ENCODE data around the gene MAPK13.

The MAPK13 gene

DNA sequence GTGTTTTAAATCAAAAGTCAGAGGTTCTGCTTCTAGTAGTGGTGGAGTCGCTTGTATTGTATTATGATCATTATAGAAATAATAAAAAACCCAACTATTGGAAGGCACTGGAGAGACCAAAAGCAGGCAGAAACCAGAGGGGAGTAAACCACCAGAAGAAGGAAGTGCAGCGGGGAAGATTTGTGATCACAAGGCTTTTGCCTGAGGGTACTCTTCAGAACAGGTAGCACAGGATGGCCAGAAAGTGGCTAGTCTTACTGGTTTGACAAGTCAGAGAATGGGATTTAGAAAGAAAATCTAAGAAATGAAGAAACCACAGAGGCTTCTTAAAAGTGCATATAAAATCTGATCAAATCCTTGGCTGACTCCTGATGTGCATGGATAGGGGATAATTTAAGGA, 24.0 kb downstream of the MAPK13 start:
- DNase-seq (ENCODE audit: low spot score) = peak; percentile 3

DNA sequence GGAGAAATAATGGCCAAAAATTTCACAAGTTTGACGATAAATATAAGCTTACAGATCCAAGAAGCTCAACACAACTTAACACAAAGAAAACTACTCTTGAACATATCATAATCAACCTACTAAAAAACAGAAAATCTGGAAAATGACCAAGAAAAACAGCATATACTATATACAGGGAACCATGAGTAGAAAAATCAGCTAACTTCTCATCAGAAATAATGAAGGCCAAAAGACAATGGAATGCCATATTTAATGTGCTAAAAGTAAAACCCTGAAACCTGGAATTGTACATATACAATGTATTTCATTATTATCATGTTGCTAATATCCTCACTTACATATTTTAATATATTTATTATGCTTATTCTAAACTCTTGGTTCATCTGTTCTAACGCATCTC, 25.3 kb downstream of the MAPK13 start:
- DNase-seq (ENCODE audit: low spot score) = no peak

DNA sequence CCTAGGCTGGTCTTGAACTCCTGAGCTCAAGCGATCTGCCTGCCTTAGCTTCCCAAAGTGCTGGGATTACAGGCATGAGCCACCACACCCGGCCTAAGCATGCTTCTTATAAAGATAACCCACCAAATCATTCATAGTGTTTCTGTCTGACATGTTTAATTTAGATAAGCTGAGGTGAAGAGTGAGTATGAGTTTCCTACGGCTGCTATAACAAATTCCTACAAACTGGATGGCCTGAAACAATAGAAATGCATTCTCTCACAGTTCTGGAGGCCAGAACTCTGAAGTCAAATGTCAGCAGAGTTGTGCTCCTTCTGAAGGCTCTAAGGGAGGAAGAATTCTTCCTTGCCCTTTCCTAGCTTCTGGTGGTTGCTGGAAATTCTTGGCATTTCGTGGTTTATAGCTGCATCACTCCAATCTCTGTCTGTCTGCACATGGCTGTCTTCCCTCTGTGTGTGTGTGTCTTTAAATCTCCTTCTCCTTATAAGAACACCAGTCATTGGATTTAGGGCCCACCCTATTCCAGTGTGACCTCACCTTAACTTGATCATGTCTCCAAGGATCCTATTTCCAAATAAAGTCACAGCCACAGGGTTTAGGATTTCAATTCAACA, 29.9 kb downstream of the MAPK13 start:
- peak; percentile 61 for DNase-seq (ENCODE audit: low spot score)

DNA sequence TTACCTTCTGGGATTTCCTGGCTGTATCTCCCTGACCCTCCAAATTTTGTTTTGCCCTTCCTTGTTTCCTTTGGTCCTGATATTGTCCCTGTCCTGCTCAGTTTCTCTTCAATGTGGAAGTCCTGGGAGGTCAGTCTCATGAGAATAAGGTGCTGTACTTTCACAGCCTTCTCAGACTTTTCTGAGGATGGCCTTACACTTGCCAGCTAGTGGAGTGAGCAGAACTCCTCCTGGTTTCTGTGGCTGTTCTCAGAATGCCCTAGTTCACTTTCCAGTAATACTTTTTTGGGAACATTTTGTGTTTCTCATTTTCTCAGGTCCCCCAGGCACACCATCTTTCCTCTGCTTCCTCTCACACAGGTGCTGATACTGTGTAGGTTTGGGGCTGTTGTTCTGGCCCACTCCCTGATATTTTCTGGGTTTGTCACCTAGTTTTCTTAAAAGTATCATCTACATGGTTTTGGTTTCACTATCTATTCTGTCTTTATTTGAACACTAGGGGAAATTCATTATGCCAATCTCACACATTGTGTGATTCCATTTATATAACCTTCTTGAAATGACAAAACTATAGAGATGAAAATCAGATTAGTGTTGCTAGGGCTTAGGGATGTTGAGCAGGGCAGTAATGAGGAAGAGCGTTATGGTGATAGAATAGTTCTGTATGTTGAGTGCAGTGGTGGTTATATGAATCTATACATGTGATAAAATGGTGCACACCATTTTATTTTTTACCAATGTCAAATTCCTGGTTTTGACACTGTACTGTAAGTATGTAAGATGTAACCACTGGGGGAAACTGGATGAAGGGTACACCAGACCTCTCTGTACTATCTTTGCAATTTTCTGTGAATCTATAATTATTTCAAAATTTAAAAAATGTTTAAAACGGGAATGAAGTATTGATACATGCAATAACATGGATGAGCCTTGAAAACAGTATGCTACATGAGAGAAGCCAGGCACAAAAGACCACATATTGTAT, 39.0 kb downstream of the MAPK13 start:
- no peak for DNase-seq (ENCODE audit: low spot score)

DNA sequence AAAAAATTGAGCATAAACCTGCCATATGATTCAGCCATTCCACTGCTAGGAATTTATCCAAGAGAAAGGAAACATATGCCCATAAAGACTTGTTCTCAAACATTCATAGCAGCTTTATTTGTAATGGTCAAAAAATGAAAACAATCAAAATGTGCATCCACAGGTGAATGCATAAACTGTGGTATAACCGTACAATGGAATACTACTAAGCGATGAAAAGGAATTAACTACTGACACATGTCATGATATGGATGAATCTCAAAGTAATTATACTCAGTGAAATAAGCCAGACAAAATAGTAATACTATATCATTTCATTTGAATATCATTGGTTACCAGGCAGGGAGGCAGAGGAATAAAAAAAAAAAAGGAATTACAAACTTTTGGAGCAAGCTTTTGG, 40.4 kb downstream of the MAPK13 start:
- DNase-seq (ENCODE audit: low spot score) = no peak

DNA sequence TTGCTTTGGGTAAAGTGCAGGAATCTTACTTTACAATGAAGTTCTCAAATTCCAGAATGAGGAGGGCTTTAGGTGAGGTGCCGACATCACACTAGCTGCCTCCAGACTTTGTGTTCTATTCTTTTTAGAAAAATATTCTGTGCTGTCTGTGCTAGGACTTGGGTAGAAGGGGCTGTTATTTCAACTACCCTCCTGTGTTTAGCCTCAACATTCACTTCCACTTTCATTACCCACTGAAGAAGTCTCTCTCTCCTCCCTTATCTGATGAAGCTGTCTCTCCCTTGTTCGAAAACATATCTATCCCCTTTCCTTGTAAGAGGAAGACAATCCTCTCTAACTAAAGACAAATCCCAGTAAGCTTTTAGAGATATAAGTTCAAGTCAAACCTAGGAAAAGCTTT, 41.3 kb downstream of the MAPK13 start:
- no peak for DNase-seq (ENCODE audit: low spot score)

DNA sequence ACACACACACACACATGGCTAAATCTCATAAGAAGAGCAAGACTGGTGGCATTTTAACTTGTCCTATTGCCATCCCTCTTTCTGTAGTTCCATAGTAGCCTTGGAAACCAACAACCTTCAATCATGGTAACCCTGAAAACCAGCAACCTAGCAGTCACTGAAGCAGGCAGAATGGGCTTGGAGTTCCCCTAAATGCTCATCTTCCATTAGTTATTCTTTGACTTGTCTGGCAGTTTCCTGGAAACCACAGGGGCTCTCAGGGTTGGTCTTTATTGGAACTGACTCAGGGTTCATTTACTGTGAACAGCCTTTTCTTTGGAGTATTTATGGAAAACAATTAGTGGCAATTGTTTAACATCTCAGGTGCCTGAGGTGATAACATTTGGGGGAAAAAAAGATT, 46.9 kb downstream of the MAPK13 start:
- peak; percentile 90 for DNase-seq (ENCODE audit: low spot score)

DNA sequence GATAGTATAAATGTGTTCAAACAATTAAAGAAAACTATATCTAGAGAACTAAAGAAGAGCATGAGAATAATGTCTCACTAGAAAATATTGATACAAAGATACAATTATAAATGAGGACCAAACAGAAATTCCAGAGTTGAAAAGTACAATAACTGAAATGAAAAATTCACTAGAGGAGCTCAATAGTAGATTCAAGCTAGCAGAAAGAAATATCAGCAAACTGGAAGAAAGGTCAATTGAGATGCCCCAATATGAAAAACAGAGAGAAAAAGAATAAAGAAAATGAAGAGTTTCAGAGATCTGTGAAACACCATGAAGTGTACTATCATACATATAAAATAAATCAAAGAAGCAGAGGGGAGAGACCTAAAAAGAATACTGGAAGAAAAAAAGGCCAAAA, 48.2 kb downstream of the MAPK13 start:
- DNase-seq (ENCODE audit: low spot score) = no peak

DNA sequence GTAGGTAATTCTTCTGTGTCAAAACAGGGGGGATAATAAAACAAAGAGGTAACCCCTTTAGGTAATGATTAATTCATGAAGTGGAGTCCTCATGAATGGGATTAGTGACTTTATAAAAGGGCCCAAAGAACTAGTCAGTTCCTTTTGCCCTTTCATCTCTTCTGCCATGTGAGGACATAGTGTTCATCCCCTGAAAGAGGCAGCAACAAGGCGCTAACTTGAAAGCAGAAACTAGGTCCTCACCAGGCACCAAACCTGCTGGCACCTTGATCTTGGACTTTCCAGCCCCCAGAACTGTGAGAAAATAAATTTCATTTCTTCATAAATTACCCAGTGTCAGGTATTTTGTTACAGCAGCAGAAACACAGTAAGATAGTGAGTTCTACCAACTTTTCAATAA, 49.8 kb downstream of the MAPK13 start:
- DNase-seq (ENCODE audit: low spot score) = no peak

DNA sequence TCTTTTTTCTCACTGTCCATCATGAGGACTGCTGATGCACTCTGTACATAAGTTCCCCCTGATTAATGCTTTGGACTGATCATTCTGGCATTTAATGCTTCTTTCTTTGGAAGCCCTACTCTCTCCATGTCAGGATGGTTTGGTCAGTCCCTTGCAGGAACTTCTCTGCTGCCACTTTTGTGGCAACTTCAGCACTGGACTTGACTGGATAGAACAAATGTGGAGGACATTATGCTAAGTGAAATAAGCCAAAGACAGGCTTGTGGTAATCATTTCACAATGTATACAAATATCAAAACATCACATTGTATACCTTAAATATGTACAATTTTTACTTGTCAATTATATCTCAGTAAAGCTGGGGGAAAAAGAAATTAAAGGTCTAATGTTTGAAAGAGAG, 54.0 kb downstream of the MAPK13 start:
- no peak for DNase-seq (ENCODE audit: low spot score)

DNA sequence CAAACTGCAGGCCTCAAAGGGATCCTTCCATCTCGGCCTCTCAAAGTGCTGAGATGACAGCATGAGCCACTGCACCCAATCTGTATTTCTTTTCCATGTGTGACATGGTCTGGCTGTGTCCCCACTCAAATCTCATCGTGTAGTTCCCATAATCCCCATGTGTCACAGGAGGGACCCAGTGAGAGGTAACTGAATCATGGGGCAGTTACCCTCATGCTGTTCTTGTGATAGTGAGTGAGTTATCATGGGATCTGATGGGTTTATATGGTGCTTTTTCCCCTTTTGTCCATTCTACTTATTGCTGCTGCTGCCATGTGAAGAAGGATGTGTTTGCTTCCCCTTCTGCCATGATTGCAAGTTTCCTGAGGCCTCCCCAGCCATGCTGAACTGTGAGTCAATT, 55.9 kb downstream of the MAPK13 start:
- DNase-seq (ENCODE audit: low spot score) = no peak

DNA sequence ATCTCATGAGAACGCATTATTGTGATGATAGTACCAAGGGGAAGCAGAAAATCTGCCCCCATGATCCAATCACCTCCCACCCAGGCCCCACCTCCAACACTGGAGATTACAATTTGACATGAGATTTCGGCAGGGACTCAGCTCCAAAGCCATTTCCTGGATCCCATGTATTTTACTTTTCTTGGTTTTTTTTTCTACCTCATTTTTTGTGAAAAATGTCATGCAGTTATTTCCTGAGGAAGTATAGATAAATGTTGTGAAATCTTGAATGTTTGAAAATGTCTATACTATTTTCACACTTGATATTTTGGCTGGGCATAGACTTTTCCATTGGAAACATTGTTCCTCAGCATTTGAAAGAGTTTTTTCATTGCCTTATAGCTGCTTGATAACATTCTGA, 57.1 kb downstream of the MAPK13 start:
- no peak for DNase-seq (ENCODE audit: low spot score)

Data from kidney tubule cell (primary cell).